ENCODE data around the gene PDSS2.
A peak's percentile ranks its signal among the peaks of the same experiment; 100 is the strongest.

The PDSS2 gene

GRCh38 chr6:107348224-107348623 lies 111.1 kb downstream of the PDSS2 start:
- Histone ChIP-seq H3K4me2 (ENCODE audit: low read length, poor library complexity, severe bottlenecking) (no peak overlapping the region), H2BK5ac (ENCODE audit: low read depth, low read length, poor library complexity, severe bottlenecking) (no peak overlapping the region), H3K27me3 (ENCODE audit: control insufficient read depth in 1 of 2, insufficient read depth in 1 of 2, low read length in 2 of 2) (no peaks in the 10 kb centered on the region), H3K4me3 (ENCODE audit: insufficient read depth in 1 of 2, low read depth in 1 of 2, low read length in 2 of 2) (no peak overlapping the region), H3K18ac (ENCODE audit: low read depth in 1 of 2, low read length in 2 of 2) (no peak overlapping the region), H2BK15ac (ENCODE audit: low read depth, poor library complexity, severe bottlenecking) (no peak overlapping the region), H3K9me3 (ENCODE audit: control insufficient read depth, low read length) (no peaks in the 10 kb centered on the region), H3K4ac (ENCODE audit: low read depth in 1 of 2, low read length in 2 of 2) (no peak overlapping the region), H3K27ac (ENCODE audit: low read length, poor library complexity, severe bottlenecking) (no peak overlapping the region), H3K36me3 (ENCODE audit: control insufficient read depth in 1 of 2, insufficient read depth in 2 of 2, low read depth in 1 of 2, low read length in 2 of 2) (no peaks in the 10 kb centered on the region), H3K23ac (ENCODE audit: low read length in 2 of 2) (no peak overlapping the region), H2AK5ac (ENCODE audit: low read length, severe bottlenecking) (no peak overlapping the region), H4K8ac (ENCODE audit: low read length) (no peak overlapping the region), H2BK120ac (ENCODE audit: low read depth, low read length) (no peak overlapping the region), H3K79me1 (replicated peaks; ENCODE audit: low read length, poor library complexity, severe bottlenecking) (peaks cover 5% of the 10 kb centered on the region), H3K4me1 (ENCODE audit: control insufficient read depth, insufficient read depth, low read depth, low read length) (no peaks in the 10 kb centered on the region), H2AFZ (ENCODE audit: low read depth, low read length) (no peak overlapping the region), H2BK12ac (ENCODE audit: low read length in 2 of 2) (no peak overlapping the region), H3K9ac (ENCODE audit: low read length) (no peak overlapping the region), H4K91ac (ENCODE audit: low read length) (no peak overlapping the region), H3K14ac (ENCODE audit: low read length in 2 of 2) (no peak overlapping the region)
- DNase-seq: peak; percentile 38
- WGBS: 100% methylated on average over 1 of the region's 1 CpG

GRCh38 chr6:107345393-107345792 lies 114.0 kb downstream of the PDSS2 start:
- H3K36me3 ChIP-seq (ENCODE audit: control insufficient read depth in 1 of 2, insufficient read depth in 2 of 2, low read depth in 1 of 2, low read length in 2 of 2): peaks cover 0 to 4% of the 10 kb centered on the region in 2 experiments
- no peak overlapping the region for H2BK5ac ChIP-seq (ENCODE audit: low read depth, low read length, poor library complexity, severe bottlenecking)
- H2BK120ac ChIP-seq (ENCODE audit: low read depth, low read length): no peak overlapping the region
- no peak overlapping the region for H4K8ac ChIP-seq (ENCODE audit: low read length)
- H3K27me3 ChIP-seq (ENCODE audit: control insufficient read depth in 1 of 2, insufficient read depth in 1 of 2, low read length in 2 of 2): no peaks in the 10 kb centered on the region
- H4K91ac ChIP-seq (ENCODE audit: low read length): no peak overlapping the region
- H3K9ac ChIP-seq (ENCODE audit: low read length): no peak overlapping the region
- no peak overlapping the region for H3K23ac ChIP-seq (ENCODE audit: low read length in 2 of 2)
- no peaks in the 10 kb centered on the region for H3K4me1 ChIP-seq (ENCODE audit: control insufficient read depth, insufficient read depth, low read depth, low read length)
- no peaks in the 10 kb centered on the region for H3K9me3 ChIP-seq (ENCODE audit: control insufficient read depth, low read length)
- no peak overlapping the region for H3K27ac ChIP-seq (ENCODE audit: low read length, poor library complexity, severe bottlenecking)
- H3K14ac ChIP-seq (ENCODE audit: low read length in 2 of 2): no peak overlapping the region
- peaks cover 7% of the 10 kb centered on the region for H3K79me1 ChIP-seq (replicated peaks; ENCODE audit: low read length, poor library complexity, severe bottlenecking)
- H3K4me3 ChIP-seq (ENCODE audit: insufficient read depth in 1 of 2, low read depth in 1 of 2, low read length in 2 of 2): no peak overlapping the region
- H2AFZ ChIP-seq (ENCODE audit: low read depth, low read length): no peak overlapping the region
- no peak overlapping the region for H3K4me2 ChIP-seq (ENCODE audit: low read length, poor library complexity, severe bottlenecking)
- no peak overlapping the region for H3K4ac ChIP-seq (ENCODE audit: low read depth in 1 of 2, low read length in 2 of 2)
- DNase-seq: no peak
- no peak overlapping the region for H2BK15ac ChIP-seq (ENCODE audit: low read depth, poor library complexity, severe bottlenecking)
- no peak overlapping the region for H3K18ac ChIP-seq (ENCODE audit: low read depth in 1 of 2, low read length in 2 of 2)
- no peak overlapping the region for H2BK12ac ChIP-seq (ENCODE audit: low read length in 2 of 2)
- no peak overlapping the region for H2AK5ac ChIP-seq (ENCODE audit: low read length, severe bottlenecking)

DNA sequence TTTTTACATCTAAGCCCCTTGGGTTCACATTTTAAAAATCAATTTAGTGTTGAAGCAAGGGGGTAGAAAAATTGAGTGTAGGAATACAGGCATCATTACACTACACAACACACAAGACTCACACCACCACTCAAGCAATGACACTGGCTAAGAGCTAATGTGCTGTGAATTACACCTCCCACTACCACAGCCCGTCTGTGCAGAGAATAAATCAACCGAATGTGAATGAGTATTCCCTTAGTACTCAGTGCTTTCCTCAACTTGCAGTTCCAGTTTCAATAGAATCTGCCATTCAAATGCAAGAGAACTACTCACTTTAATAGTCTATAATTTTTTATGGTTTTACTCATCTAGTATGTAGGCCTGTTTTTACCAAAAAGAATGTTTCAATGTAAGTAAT lies 114.4 kb downstream of the PDSS2 start:
- Histone ChIP-seq H3K4me1 (ENCODE audit: control insufficient read depth, insufficient read depth, low read depth, low read length) (no peaks in the 10 kb centered on the region), H2BK120ac (ENCODE audit: low read depth, low read length) (no peak overlapping the region), H3K4me2 (ENCODE audit: low read length, poor library complexity, severe bottlenecking) (no peak overlapping the region), H3K27me3 (ENCODE audit: control insufficient read depth in 1 of 2, insufficient read depth in 1 of 2, low read length in 2 of 2) (no peaks in the 10 kb centered on the region), H3K79me1 (replicated peaks; ENCODE audit: low read length, poor library complexity, severe bottlenecking) (peaks cover 7% of the 10 kb centered on the region), H2BK15ac (ENCODE audit: low read depth, poor library complexity, severe bottlenecking) (no peak overlapping the region), H2BK12ac (ENCODE audit: low read length in 2 of 2) (no peak overlapping the region), H3K9ac (ENCODE audit: low read length) (no peak overlapping the region), H2AFZ (ENCODE audit: low read depth, low read length) (no peak overlapping the region), H2BK5ac (ENCODE audit: low read depth, low read length, poor library complexity, severe bottlenecking) (no peak overlapping the region), H4K8ac (ENCODE audit: low read length) (no peak overlapping the region), H3K27ac (ENCODE audit: low read length, poor library complexity, severe bottlenecking) (no peak overlapping the region), H3K14ac (ENCODE audit: low read length in 2 of 2) (no peak overlapping the region), H3K18ac (ENCODE audit: low read depth in 1 of 2, low read length in 2 of 2) (no peak overlapping the region), H4K91ac (ENCODE audit: low read length) (no peak overlapping the region), H3K9me3 (ENCODE audit: control insufficient read depth, low read length) (no peaks in the 10 kb centered on the region), H3K4ac (ENCODE audit: low read depth in 1 of 2, low read length in 2 of 2) (no peak overlapping the region), H3K4me3 (ENCODE audit: insufficient read depth in 1 of 2, low read depth in 1 of 2, low read length in 2 of 2) (no peak overlapping the region), H3K36me3 (ENCODE audit: control insufficient read depth in 1 of 2, insufficient read depth in 2 of 2, low read depth in 1 of 2, low read length in 2 of 2) (peaks cover 0 to 4% of the 10 kb centered on the region in 2 experiments), H3K23ac (ENCODE audit: low read length in 2 of 2) (no peak overlapping the region), H2AK5ac (ENCODE audit: low read length, severe bottlenecking) (no peak overlapping the region)
- WGBS: 78% methylated on average over 2 of the region's 2 CpGs
- DNase-seq: no peak

GRCh38 chr6:107344383-107344782 lies 115.0 kb downstream of the PDSS2 start:
- Histone ChIP-seq H2AFZ (ENCODE audit: low read depth, low read length) (no peak overlapping the region), H2BK5ac (ENCODE audit: low read depth, low read length, poor library complexity, severe bottlenecking) (no peak overlapping the region), H3K79me1 (replicated peaks; ENCODE audit: low read length, poor library complexity, severe bottlenecking) (peaks cover 7% of the 10 kb centered on the region), H2BK15ac (ENCODE audit: low read depth, poor library complexity, severe bottlenecking) (no peak overlapping the region), H3K27ac (ENCODE audit: low read length, poor library complexity, severe bottlenecking) (no peak overlapping the region), H3K9ac (ENCODE audit: low read length) (no peak overlapping the region), H3K9me3 (ENCODE audit: control insufficient read depth, low read length) (no peaks in the 10 kb centered on the region), H3K4me3 (ENCODE audit: insufficient read depth in 1 of 2, low read depth in 1 of 2, low read length in 2 of 2) (no peak overlapping the region), H4K8ac (ENCODE audit: low read length) (no peak overlapping the region), H3K4me2 (ENCODE audit: low read length, poor library complexity, severe bottlenecking) (no peak overlapping the region), H2BK120ac (ENCODE audit: low read depth, low read length) (no peak overlapping the region), H4K91ac (ENCODE audit: low read length) (no peak overlapping the region), H3K4me1 (ENCODE audit: control insufficient read depth, insufficient read depth, low read depth, low read length) (no peaks in the 10 kb centered on the region), H3K36me3 (ENCODE audit: control insufficient read depth in 1 of 2, insufficient read depth in 2 of 2, low read depth in 1 of 2, low read length in 2 of 2) (peaks cover 0 to 4% of the 10 kb centered on the region in 2 experiments), H3K14ac (ENCODE audit: low read length in 2 of 2) (no peak overlapping the region), H2AK5ac (ENCODE audit: low read length, severe bottlenecking) (no peak overlapping the region), H3K27me3 (ENCODE audit: control insufficient read depth in 1 of 2, insufficient read depth in 1 of 2, low read length in 2 of 2) (no peaks in the 10 kb centered on the region), H2BK12ac (ENCODE audit: low read length in 2 of 2) (no peak overlapping the region), H3K18ac (ENCODE audit: low read depth in 1 of 2, low read length in 2 of 2) (peak overlapping the region in 1 of 2 experiments; percentile 2), H3K4ac (ENCODE audit: low read depth in 1 of 2, low read length in 2 of 2) (no peak overlapping the region), H3K23ac (ENCODE audit: low read length in 2 of 2) (no peak overlapping the region)
- DNase-seq: no peak
- 80% methylated on average over 1 of the region's 2 CpGs for WGBS
